Stimulated activated CD4-positive, alpha-beta T cell treated with anti-CD3 and anti-CD28 coated beads, TNF-alpha, amount 100 ng/mL, for 4 hours (primary cell): ENCODE results near the gene SPIRE1.
"Not testable (repeated sequence)": the region's sequence is repeated elsewhere in the genome, so short reads cannot be mapped to it uniquely, and the experiment has no call there.

Source experiments
- DNase-seq, 3 experiments: peaks; one replicate each; pipeline ENCODE4 v3.0.0-alpha.2; 2020; ENCODE audit warnings: low read depth in 3 of 3

The SPIRE1 gene

GRCh38 chr18:12417687-12418086 lies 240.2 kb downstream of the SPIRE1 start:
- no peak for DNase-seq

DNA sequence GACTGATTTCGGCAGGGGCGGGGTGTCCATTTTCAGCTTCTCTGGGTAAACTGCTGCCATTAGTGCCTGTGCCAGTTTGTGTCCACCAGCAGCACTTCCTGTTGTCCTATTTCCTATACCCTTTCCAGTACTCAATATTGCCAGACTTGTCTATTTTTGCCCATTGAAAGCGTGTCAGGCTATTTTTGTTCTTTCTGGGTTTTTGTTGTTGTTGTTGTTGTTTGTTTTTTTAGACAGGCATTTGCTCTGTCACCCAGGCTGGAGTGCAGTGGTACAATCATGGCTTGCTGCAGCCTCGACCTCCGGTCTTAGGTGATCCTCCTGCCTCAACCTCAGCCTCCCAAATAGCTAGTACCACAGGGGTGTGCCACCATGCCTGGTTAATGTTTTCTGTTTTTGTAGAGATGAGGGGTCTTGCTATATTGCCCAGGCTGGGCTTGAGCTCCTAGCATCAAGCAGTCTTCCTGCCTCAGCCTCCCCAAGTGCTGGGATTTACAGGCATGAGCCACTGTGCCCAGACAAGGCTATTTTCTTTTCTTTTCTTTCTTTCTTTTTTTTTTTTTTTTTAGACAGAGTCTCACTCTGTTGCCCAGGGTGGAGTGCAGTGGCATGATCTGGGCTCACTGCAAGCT lies 241.7 kb downstream of the SPIRE1 start:
- DNase-seq = no peak

GRCh38 chr18:12411456-12411855 lies 246.5 kb downstream of the SPIRE1 start:
- no peak for DNase-seq

- DNase-seq = not testable (repeated sequence)
Observed at GRCh38 chr18:12410747-12411146, 247.2 kb downstream of the SPIRE1 start.

DNA sequence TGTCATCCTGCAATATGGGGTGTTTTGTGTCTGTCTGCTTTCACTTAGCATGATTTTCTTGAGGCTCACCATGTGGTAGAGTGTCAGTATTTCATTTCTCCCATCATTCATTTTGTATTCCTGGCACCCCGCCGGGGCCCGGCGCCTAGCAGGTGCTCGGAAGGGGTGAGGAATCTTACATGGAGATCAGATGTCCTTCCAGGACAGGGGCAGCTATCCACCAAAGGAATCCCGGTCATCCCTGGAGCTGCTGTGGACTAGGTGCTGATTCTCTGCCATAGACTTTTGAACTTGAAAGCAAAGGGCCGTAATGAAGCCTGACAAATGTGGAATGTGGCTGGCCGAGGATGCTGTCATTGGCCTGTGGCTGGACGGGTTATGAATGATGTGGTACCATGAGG lies 247.8 kb downstream of the SPIRE1 start:
- DNase-seq = no peak

GRCh38 chr18:12409469-12409868 lies 248.4 kb downstream of the SPIRE1 start:
- no peak for DNase-seq

DNA sequence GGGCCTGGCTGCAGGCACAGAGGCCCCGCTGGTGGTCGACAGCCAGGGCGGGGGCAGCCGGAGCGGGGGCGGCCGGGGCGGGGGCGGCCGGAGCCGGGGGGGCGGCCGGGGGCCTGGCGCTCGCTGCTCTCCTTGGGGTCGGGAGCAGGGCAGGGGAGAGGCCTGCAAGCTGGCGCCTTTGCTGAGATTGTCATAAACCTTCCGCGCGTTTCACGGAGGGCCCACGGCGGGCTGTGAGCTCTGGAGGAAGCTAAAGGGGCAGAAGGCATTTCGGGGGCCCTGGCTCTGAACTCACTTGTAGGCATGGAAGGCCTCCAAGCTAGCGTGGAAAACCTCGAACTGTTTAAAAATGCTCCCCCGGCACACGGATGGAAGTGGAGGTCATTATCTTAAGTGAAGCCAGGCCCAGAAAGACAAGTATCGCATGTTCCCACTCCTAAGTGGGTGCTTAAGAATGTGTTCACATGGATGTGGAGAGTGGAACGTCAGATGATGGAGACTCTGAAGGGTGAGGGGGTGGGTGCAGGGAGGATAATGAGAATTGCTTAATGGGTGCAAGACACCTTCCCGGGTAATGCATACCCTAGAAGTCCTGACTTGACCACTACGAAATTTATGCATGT lies 249.5 kb downstream of the SPIRE1 start:
- DNase-seq = no peak

- DNase-seq = no peak
Observed at GRCh38 chr18:12406371-12407111, 251.4 kb downstream of the SPIRE1 start.

- DNase-seq = no peak
Observed at GRCh38 chr18:12405066-12405465, 252.8 kb downstream of the SPIRE1 start.

- DNase-seq = no peak
Observed at GRCh38 chr18:12403601-12404506, 254.1 kb downstream of the SPIRE1 start.

DNA sequence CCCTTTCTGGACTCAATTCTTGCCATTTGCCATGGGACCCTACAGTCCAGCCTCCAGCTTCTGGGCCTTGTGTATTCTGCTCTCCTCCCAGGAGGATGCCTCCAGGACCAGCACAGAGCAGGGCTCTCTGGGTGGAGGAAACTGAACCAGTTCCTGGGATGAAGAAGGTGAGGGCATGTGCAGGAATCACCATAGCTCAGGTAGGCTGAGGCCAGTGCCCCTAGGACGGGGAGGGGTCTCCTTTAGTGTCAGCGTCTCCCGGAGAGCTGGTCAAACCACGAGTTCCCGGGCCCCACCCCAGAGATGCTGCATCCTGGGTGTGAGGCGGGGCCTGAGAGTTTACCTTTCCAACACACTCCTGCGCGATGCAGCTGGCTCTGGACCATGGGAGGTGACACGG lies 256.0 kb downstream of the SPIRE1 start:
- no peak for DNase-seq

- DNase-seq = no peak
Observed at GRCh38 chr18:12399231-12399630, 258.7 kb downstream of the SPIRE1 start.

DNA sequence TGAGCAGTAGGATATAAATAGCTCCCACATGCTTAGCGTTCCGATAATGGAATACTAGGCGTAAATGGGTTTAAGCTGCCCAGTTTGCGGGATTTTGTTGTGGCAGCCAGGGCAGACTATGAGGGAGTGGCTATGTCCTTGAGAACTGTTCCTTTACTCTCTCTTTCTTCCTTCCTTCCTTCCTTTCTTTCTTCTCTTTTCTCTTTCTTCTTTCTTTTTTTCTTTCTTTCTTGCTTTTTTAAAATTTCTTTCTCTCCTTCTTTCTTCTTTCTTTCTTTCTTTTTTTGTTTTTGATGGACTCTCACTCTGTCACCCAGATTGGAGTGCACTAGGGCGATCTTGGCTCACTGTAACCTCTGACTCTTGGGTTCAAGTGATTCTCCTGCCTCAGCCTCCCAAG lies 259.3 kb downstream of the SPIRE1 start:
- DNase-seq = no peak

- DNase-seq = no peak
Observed at GRCh38 chr18:12397793-12398192, 260.1 kb downstream of the SPIRE1 start.

DNA sequence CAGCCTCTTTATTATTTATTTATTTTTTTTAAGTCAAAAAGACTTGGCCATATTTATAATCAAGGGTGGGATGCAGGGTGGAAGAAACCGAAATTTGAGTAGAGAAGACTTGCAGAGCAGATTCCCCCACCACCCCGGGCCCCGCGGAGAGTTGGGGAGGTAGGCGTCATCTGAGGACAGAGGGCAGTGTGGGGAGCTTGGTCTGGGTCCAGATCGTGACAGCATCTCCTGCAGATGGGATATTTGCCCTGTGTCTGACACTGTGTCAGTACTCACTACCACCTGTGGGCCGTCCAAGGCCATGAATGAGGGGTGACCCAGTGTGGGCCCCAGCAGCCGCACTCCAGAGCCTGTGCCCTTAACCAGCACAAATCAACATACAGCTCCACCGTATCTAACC lies 260.7 kb downstream of the SPIRE1 start:
- no peak for DNase-seq
